ENCODE data around the gene SLC13A1.

DNA sequence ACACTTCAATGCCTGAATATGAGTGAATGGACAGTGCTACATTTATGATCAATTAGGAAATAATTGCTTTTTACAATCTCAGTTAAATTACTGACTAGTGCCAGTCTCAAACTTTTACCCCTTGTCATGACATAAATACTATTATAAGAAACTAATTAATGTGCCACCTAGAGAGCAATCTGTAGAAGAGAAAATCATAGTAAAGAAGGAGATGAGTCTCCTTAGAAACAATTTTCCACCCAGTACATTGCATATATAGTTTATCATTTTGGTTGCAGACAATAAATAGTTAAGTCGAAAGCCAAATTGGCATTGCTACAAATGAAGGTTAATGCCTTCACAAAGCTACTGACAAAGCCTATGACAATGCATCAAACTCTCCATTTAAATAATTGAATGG is 68.6 kb downstream of the SLC13A1 start:
- TF ChIP-seq, protein P1, sequence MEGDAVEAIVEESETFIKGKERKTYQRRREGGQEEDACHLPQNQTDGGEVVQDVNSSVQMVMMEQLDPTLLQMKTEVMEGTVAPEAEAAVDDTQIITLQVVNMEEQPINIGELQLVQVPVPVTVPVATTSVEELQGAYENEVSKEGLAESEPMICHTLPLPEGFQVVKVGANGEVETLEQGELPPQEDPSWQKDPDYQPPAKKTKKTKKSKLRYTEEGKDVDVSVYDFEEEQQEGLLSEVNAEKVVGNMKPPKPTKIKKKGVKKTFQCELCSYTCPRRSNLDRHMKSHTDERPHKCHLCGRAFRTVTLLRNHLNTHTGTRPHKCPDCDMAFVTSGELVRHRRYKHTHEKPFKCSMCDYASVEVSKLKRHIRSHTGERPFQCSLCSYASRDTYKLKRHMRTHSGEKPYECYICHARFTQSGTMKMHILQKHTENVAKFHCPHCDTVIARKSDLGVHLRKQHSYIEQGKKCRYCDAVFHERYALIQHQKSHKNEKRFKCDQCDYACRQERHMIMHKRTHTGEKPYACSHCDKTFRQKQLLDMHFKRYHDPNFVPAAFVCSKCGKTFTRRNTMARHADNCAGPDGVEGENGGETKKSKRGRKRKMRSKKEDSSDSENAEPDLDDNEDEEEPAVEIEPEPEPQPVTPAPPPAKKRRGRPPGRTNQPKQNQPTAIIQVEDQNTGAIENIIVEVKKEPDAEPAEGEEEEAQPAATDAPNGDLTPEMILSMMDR (IDR thresholded peaks at IDR 0.05) = no peak
- no peak for TF ChIP-seq EP300 (IDR thresholded peaks at IDR 0.05)
- TF ChIP-seq POLR2AphosphoS5 (IDR thresholded peaks at IDR 0.05) = no peak
- no peak for TF ChIP-seq POLR2A (IDR thresholded peaks at IDR 0.05; ENCODE audit: low read depth)

Measured in esophagus muscularis mucosa (tissue), 4 donors.